PC-9 (cell line): ENCODE measurements around the gene KIF14.

Source experiments
- EZH2 ChIP-seq: fragments of 200-600 bp; sonication (generic); IDR thresholded peaks from 2 replicates; pipeline ENCODE4 v1.8.0; 2017; ENCODE audit warnings: antibody characterized with exemption, low read depth
- TF ChIP-seq, protein P1 (sequence below): fragments of 200-600 bp; sonication (generic); conservative IDR thresholded peaks from 2 replicates; pipeline ENCODE4 v1.6.1; 2017; ENCODE audit warnings: mixed run types, antibody characterized with exemption, mild to moderate bottlenecking, moderate library complexity

DNA sequence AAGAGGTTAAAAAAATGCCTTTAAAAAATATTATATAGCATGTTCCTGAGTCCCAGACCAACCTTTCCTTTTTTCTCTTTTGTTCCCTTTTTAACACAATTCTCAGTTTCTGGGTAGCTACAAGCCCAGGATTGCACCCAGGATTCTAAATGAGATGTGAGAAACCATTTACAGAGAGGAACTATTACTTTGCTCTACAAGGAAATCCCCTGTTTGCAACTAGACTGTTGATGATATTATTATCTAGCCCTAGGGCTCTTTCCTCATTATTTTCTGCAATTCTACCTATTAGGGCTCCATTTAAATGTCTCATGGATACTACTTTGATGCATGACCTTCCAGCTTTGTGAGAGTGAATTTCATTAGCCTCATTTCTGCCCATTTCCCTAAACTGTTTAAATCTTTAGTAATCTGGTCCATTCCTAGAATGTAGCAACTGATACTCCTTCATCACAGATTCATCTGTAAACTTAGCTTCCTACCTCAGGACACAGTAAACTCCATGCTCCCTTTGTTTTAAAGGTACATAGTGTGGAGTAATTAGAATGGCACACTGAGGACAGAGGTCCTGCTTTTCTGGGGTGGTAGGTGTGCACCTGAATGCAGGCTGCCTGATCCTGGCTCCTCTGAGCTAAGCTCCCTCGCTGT lies 7.1 kb upstream of the KIF14 start:
- TF ChIP-seq, protein P1, sequence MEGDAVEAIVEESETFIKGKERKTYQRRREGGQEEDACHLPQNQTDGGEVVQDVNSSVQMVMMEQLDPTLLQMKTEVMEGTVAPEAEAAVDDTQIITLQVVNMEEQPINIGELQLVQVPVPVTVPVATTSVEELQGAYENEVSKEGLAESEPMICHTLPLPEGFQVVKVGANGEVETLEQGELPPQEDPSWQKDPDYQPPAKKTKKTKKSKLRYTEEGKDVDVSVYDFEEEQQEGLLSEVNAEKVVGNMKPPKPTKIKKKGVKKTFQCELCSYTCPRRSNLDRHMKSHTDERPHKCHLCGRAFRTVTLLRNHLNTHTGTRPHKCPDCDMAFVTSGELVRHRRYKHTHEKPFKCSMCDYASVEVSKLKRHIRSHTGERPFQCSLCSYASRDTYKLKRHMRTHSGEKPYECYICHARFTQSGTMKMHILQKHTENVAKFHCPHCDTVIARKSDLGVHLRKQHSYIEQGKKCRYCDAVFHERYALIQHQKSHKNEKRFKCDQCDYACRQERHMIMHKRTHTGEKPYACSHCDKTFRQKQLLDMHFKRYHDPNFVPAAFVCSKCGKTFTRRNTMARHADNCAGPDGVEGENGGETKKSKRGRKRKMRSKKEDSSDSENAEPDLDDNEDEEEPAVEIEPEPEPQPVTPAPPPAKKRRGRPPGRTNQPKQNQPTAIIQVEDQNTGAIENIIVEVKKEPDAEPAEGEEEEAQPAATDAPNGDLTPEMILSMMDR = no peak
- no peak for TF ChIP-seq EZH2
